GM19193 (cell line): ENCODE data around the gene UBE4A.

Experiments used
- POLR2A ChIP-seq: IDR thresholded peaks from 4 replicates; pipeline ENCODE4 v1.6.1; 2011; ENCODE audit not compliant: insufficient read depth, insufficient read length; ENCODE audit errors: extremely low read depth

Gene UBE4A

DNA sequence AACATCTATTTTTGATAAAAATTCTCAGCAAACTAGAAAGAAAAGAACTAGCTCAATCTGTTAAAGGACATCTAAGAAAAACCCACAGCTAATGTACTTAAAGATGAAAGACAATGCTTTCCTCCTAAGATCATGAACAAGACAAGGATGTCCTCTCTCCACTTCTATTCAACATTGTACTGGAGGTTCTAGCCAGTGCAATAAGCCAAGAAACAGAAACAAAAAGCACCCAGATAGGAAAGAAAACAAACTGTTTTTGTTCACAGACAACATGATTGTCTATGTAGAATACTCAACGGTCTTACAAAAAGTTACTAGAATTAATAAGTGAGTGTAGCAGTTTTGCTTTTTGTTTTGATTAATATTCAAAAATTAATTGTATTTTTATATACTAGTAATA, 24.7 kb upstream of the UBE4A start:
- no peak for TF ChIP-seq POLR2A

DNA sequence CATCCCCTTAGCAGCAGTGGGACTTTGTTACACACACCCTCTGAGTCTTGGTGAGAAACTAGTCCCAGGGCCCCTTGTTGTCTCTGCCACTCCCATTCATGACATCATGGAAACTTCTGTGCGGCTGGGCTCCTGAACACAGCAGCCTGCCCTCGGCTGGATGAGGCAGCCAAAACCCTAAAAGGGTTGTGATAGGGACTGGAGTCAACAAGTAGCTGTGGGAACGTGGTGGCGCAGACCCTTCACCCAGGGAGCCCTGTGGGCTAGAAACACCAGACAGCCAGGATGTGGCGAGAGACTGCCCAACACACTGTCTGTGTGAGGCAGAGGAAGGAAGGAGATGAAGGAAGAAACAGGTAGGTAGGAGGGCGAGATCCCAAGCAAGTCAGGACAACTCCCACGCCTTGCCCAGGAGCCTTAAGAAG, 20.8 kb upstream of the UBE4A start:
- TF ChIP-seq POLR2A = no peak

DNA sequence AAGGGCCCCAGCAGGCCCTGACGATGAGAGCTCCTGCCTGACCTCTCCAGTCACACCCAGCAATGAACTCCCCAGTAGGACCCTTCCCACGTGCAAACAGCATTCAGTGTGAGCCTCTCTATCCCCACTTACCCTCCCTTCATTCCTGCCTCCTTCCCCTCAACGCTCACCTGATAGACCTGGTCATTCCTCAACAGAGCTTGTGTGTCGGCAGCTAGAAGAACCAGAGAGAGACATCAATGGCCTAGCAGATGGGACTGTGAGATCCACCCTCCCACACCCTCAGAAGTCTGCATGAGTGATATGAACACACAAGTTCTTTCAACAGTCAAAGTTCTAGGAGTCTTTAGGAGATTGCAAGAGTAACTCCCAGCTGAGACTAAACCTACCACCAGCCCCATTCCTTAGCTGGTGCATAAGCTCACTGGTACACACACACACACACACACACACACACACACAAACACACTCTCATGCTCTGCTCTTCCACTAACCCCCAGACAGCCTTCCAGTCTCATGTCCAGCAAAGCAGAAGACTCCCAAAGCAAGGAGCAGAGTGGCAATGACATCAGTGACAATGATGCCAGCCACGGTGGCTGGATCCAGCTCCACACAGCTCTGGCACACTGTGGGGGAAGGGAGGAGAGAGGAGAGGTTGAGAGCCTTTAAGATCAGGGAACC, 20.0 kb upstream of the UBE4A start:
- no peak for TF ChIP-seq POLR2A

DNA sequence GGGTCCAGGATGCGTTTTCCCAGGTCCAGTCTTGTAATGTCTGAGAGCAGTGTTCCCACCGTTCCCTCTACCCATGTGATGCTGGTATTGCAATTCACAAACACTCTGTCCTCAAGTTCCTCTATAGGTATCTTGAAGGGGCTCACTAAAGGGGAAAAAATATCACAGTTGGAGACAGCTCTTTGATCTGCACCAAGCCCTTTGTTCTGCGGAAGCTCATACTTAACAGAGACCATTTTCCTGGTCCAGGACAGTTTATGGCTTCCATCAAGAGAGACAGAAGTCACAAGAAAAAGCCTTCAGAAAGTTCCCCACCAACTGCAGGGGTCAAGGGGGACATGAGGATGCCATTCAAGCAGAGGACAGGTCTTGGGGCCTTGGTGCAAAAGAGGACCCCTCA, 19.0 kb upstream of the UBE4A start:
- no peak for TF ChIP-seq POLR2A

DNA sequence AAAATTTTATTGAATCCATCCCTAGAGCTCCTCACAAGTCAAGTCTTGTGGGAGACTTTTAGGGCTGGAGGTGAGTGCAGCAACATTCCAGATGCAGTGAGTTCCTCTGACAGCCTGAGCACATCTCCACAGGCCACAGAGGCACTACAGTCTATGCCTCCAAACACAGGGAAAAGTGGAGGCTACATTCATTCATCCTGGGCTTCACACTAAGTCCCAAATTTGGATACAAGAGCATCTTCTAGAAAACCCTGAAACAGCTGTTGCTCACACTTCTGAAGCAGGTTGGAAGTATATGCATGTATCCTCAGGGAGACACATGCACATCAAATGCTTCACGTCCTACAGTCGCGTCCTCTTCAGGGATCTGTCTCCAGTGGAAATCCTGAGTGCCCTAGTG, 18.1 kb upstream of the UBE4A start:
- TF ChIP-seq POLR2A = no peak

DNA sequence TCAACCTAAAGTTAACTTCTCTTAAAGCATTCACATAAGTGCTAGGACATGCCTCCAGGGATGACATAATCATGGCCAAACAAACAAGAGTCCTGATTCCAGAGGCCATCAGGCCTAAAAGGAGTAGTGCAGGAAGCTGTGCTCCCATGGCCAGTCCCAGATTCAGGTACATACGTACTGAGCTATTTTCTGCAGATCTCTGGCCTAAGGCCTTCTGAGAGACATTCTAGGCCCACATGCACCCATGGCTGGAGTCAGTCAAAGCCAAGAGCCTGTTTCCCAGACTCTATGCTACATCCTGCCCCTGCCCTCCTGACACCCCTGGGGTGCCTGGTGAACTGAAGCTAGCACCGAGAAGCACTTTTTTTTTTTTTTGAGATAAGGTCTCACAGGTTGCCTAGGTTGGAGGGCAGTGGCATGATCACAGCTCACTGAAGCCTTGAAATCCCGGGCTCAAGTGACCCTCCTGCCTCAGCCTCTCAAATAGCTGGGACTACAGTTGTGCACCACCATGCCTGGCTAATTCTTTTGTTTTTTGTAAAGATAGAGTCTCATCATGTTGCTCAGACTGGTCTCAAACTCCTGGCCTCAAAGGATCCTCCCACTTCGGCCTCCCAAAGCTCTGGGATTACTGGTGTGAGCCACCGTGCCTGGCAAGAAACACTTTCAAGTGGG, 17.4 kb upstream of the UBE4A start:
- no peak for TF ChIP-seq POLR2A

DNA sequence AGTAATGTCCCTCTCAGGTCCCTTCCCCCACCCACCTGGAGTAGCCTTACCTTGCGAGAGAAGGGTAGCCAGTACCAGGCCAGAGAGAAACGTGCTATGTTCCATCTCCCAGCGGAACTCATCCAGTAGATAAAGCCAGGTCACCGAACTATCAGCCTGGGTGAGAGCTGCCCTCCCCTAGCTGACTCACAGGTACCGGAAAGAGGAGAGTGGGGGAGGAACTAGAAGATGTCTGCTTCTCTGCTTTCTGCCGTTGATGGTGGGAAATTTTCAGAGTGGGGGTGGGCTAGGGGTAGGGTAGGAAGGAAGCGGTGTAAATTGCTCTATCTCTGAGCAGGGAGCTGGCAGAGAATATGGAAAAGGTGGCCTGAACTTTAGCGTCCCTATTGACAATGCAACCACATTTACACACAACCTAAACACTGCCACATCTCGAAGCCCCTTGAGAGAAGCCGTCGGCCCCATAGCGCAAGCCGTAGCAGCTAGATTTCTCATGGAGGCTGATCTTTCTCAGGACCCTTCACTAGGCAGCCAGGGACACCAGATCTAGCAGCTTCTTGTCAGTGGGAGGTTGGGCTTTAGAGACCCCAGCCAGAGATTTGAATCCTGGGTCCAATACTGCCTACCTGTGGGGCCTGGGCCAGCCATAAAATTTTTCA, 16.8 kb upstream of the UBE4A start, which contains the start of gene CD3D:
Gene CD3D (minus strand): TSS at position 203 of the 659 bp plus-strand sequence. CDS start 98 bp downstream, at position 105.
- TF ChIP-seq POLR2A = no peak

DNA sequence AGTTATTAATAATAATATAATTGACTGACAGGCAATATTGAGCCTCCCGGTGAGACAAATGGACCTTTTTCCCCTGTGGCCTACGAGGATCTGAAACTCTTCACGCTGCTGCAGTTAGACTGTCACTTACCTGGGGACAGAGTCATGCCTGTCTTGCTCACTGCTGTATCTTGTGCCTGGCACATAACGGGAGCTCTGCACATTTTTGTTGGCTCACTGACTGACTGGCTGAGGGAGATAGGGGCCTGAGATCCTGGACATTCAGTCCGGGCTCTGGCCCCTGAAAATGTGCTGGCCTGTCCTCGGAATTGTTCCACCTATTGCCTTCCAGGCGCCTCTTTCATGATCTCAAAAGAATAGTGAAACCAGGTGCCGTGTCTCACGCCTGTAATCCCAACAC, 16.2 kb upstream of the UBE4A start:
- no peak for TF ChIP-seq POLR2A

DNA sequence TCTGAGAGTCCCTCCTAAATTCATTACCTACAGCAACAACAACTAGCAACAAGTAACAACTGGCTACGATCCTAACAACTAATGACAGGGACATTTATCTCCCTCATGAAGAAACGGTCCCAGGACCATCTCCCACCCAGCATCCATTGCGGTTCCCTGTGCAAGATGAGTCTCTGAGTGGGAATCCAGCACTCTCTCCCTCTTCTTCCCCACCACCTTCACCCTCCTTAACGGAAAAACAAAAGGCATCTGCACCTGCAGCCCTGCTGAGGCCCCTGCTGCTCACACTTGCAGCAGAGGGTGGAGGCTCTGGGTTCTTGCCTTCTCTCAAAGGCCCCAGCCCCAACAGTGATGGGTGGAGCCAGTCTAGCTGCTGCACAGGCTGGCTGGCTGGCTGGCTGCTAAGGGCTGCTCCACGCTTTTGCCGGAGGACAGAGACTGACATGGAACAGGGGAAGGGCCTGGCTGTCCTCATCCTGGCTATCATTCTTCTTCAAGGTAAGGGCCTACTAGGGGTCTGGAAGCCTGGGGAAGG, 15.4 kb upstream of the UBE4A start, which contains the start of gene CD3G:
Gene CD3G (plus strand): TSS at position 364 of the 535 bp plus-strand sequence. CDS start 80 bp downstream, at position 444.
- TF ChIP-seq POLR2A = no peak

DNA sequence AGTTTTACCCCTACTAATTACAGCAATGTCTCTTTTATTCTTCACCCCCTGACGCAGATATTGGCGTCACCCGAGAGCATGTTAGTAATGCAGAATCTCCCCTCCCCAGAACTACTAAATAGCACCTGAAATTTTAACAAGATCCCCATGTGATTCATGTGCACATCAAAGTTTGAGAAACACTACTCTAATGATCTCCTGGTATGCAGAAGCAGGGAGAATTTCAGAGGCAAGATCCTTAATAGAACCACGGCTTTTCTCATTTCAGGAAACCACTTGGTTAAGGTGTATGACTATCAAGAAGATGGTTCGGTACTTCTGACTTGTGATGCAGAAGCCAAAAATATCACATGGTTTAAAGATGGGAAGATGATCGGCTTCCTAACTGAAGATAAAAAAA, 9.9 kb upstream of the UBE4A start:
- TF ChIP-seq POLR2A = no peak

DNA sequence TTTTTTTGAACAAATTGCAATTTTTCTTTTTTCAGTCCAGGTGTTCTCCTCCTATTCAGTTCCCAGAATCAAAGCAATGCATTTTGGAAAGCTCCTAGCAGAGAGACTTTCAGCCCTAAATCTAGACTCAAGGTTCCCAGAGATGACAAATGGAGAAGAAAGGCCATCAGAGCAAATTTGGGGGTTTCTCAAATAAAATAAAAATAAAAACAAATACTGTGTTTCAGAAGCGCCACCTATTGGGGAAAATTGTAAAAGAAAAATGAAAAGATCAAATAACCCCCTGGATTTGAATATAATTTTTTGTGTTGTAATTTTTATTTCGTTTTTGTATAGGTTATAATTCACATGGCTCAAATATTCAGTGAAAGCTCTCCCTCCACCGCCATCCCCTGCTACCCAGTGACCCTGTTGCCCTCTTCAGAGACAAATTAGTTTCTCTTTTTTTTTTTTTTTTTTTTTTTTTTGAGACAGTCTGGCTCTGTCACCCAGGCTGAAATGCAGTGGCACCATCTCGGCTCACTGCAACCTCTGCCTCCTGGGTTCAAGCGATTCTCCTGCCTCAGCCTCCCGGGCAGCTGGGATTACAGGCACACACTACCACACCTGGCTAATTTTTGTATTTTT, 6.2 kb upstream of the UBE4A start:
- no peak for TF ChIP-seq POLR2A

DNA sequence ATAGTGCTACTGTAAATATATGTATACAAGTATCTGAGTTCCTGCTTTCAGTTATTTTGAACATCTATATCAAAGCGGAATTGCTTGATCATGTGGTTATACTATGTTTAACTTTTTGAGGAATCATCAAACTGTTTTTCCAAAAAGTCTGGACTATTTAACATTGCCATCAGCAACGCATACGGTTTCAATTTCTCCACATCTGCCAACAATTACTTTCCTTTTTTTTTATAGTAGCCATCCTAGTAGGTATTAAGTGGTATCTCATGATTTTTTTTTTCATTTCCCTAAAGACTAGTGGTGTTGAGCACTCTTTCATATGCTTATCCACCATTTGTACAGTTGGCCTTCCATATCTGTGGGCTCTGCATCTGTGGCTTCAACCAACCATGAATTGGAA, 1.3 kb upstream of the UBE4A start:
- TF ChIP-seq POLR2A = no peak

DNA sequence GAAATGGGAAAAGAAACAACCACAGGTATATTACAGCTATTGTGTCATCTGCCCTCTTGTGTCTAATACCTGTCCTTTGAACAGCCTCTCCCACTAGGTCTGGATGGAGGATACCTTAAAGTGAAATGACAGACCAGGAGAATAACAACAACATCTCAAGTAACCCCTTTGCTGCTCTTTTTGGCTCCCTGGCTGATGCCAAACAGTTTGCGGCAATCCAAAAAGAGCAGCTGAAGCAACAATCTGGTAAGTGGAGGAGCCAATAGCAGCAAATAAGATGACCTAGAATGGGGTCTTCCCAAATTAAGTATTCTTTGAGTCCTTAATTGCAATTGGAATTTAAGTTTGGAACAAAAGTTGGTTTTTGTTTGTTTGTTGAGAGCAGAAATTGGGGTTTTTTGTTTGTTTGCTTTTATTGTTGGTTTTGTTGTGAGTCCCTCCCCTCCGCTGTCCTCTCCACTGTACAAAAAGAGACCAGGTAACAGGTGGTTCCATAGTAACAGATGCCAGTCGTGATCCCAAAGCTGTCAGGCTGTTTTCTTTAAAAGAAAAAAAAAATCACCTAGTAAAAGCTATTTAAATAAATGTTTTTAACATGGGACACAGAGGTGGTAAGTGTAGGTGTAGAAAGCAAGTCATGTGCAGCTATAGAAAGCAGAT, 5.7 kb downstream of the UBE4A start:
- TF ChIP-seq POLR2A = no peak

DNA sequence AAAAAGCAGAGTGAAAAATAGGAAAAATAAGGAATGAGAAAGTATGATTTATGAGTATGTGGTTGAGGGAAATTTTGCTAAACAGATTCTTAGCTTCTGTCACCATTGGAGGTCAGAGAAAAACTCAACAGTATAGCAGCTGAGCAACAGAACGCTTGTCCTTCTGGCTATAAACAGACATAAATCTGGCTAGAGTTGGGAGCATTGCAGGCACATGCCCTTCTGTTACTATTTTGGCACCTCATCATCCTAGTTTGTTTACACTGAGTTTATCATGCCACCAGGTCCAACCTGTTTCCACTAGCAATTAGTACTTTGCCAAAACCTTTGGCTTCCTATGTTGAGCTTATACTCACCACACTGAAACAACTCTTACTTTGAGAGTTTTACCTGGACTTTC, 6.9 kb downstream of the UBE4A start:
- no peak for TF ChIP-seq POLR2A
